Measurements from ENCODE around the gene ZNF337. TPM values are rescaled to one million over a fixed set of nuclear protein-coding genes. Genes with fewer than 3 reads are reported as not detected.

The ZNF337 gene
- total RNA-seq, 1 experiment from 2014 or later: 10.3 TPM

- peaks cover 13 to 23% of the 10 kb centered on the region in 2 experiments; a peak in 4 of 5 replicates for H3K9me3 Mint-ChIP-seq
- H3K79me2 ChIP-seq (ENCODE audit: insufficient read depth, low read length): no peaks in the 10 kb centered on the region
These were observed 11.0 kb upstream of the ZNF337 start for GRCh38 chr20:25707695-25708094.

More at GRCh38 chr20:25707695-25708094, 11.0 kb upstream of the ZNF337 start:
- no peak overlapping the region for H3K27ac Mint-ChIP-seq
- Histone ChIP-seq H4K91ac (ENCODE audit: insufficient read length, low read depth, low read length) (no peak overlapping the region), H3K4me1 (ENCODE audit: insufficient read depth, low read length) (no peaks in the 10 kb centered on the region), H4K8ac (replicated peaks; ENCODE audit: insufficient read length, low read depth, low read length) (no peak overlapping the region), H2AK5ac (ENCODE audit: insufficient read length, low read length) (no peak overlapping the region), H3K9me3 (ENCODE audit: control insufficient read depth, low read depth, low read length) (no peaks in the 10 kb centered on the region), H2BK15ac (ENCODE audit: low read depth, low read length) (no peak overlapping the region), H4K5ac (ENCODE audit: insufficient read length, low read depth, low read length) (no peak overlapping the region), H3K14ac (ENCODE audit: insufficient read depth, low read length) (no peak overlapping the region), H2BK20ac (ENCODE audit: low read depth, low read length, poor library complexity, severe bottlenecking) (no peak overlapping the region), H3K9ac (ENCODE audit: extremely low read depth, insufficient read length, low read length) (no peak overlapping the region), H2BK12ac (ENCODE audit: insufficient read length, low read depth, low read length) (no peak overlapping the region), H3K23me2 (ENCODE audit: insufficient read length, low read depth, low read length, poor library complexity, severe bottlenecking) (no peaks in the 10 kb centered on the region), H3K56ac (ENCODE audit: insufficient read length, low read depth, low read length) (no peak overlapping the region), H3K18ac (ENCODE audit: insufficient read length, low read depth, low read length) (no peak overlapping the region), H3K4ac (ENCODE audit: low read depth, low read length) (no peak overlapping the region), H3T11ph (ENCODE audit: low read length) (no peak overlapping the region), H4K20me1 (ENCODE audit: control insufficient read depth, insufficient read depth, insufficient read length) (no peaks in the 10 kb centered on the region), H3K79me1 (ENCODE audit: insufficient read depth, low read depth, low read length, poor library complexity, severe bottlenecking) (no peaks in the 10 kb centered on the region), H3K23ac (ENCODE audit: insufficient read length, low read depth, low read length) (no peak overlapping the region), H2BK5ac (ENCODE audit: insufficient read length, low read length) (no peak overlapping the region), H2BK120ac (ENCODE audit: low read depth, low read length, poor library complexity, severe bottlenecking) (no peak overlapping the region), H3K27me3 (ENCODE audit: insufficient read depth, low read length) (no peaks in the 10 kb centered on the region), H2AFZ (ENCODE audit: low read length) (no peak overlapping the region), H3K4me2 (ENCODE audit: insufficient read depth, insufficient read length, low read length) (no peak overlapping the region), H3K27ac (ENCODE audit: insufficient read length, low read depth, low read length) (no peak overlapping the region)
- H3K4me3 Mint-ChIP-seq: no peak overlapping the region
- no peaks in the 10 kb centered on the region for H3K4me1 Mint-ChIP-seq
- H3K27me3 Mint-ChIP-seq (ENCODE audit: low read depth): peaks cover 11% of the 10 kb centered on the region
- no peak for TF ChIP-seq CTCF (conservative IDR thresholded peaks at IDR 0.05)
- H3K36me3 Mint-ChIP-seq (ENCODE audit: insufficient read depth in 1 of 3, low read depth in 3 of 3): no peaks in the 10 kb centered on the region; a peak in 1 of 7 replicates
- no peak for DNase-seq
